Hematopoietic multipotent progenitor cell treated with erythropoietin and hydrocortisone succinate and interleukin-3 and kit ligand, for 4 days (in vitro differentiated cells): ENCODE measurements around the gene PDLIM7.
"Not testable (repeated sequence)": the region's sequence is repeated elsewhere in the genome, so short reads cannot be mapped to it uniquely, and the experiment has no call there.

Experiments
- DNase-seq: peaks from one replicate; pipeline ENCODE4 v3.0.0-alpha.2; 2015

Gene PDLIM7, protein sequence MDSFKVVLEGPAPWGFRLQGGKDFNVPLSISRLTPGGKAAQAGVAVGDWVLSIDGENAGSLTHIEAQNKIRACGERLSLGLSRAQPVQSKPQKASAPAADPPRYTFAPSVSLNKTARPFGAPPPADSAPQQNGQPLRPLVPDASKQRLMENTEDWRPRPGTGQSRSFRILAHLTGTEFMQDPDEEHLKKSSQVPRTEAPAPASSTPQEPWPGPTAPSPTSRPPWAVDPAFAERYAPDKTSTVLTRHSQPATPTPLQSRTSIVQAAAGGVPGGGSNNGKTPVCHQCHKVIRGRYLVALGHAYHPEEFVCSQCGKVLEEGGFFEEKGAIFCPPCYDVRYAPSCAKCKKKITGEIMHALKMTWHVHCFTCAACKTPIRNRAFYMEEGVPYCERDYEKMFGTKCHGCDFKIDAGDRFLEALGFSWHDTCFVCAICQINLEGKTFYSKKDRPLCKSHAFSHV

DNA sequence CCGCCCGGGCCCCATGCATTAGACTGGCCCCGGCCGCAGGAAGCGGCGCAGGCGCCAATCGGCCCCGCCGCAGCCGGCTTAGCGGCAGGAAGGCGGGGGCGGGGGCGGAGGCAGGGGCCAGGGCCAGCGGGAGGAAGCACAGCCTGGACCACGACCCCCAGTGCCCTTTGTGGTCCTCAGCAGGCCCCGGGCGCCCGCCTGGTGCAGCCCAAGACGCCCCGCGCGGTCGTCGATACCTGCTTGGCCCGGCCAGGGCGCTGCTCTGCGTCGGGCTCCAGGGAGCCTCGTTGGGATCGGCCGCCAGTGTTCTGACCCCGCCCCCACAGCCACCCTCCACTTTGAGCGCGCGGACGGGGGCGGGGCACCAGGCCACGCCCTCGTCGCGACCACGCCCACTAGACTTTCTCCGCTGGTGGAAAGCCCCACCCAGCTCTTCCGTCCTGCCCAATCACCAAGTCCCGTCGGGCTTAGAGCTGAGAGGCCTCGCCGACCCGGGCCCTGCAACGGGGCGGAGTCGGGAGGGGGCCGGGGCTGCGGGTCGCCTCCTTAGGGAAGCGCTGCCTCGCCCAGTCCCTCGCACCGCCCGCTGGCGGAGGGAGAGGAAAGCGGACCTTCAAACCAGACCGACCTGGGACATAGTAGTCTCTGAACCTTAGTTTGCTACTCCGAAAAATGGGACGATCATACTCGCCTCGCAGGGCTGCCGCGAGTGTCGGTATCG is at the start of gene PDLIM7:
TSS of gene PDLIM7 (minus strand) at position 313 of the 721 bp plus-strand sequence. CDS start 1,092 bp downstream, outside the sequence.
- peak; percentile 98 for DNase-seq

DNA sequence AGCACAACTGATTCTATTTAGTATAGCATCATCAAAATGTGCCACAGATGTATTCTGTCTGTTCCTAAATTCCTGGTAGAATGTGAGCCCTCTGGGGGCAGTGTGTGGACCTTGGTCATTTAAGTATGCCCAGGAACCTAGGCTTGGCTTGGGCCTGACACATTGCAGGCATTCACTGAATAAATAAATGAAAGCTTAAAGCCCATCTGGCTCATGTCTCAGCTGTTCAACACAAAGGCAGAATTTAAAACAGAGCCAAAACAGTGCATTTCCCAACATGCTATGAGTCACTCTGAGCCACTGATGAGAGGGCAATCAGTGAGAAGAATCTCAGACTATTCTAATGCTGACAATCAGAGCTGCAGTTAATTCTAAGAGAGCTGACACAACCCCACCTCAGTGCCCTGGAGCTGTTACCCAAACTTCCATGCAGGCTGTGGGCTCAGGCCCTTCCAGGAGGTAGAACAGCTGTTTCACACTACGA is 48.9 kb upstream of the PDLIM7 start:
- DNase-seq: peak; percentile 62

DNA sequence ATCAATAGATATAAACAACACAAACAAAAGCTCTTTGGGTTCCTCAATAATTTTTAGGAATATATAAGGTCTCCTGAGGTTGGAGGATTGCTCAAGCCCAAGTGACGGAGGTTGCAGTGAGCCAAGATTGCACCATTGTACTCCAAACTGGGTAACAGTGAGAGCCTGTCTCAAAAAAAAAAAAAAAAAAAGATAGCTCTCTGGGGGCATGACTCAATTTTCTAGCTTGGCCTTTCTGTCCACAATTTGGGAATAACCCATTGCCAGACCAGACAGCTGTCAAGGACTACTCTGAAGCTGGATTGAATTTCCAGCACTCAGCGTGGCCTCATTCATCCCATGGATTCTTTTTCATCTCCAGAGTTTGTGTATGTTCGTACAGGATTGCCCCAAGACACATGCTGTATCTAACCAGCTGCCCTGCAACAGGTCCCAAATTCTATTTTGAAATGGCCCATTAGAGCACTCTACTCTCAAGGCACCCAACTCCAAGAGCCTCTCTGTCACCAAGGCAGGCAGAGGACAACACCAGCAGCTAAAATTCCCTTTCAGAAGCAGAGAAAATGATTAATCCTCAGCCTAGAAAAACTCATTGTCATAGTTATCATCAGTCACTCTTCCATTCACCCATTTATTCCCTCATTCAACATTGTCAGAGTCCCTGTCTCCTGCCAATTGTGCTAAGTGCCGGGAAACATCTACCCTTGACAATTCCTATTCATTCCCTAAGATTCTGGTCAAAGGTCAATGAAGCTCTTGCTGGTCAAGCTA is 48.3 kb upstream of the PDLIM7 start:
- peak; percentile 71 for DNase-seq

DNA sequence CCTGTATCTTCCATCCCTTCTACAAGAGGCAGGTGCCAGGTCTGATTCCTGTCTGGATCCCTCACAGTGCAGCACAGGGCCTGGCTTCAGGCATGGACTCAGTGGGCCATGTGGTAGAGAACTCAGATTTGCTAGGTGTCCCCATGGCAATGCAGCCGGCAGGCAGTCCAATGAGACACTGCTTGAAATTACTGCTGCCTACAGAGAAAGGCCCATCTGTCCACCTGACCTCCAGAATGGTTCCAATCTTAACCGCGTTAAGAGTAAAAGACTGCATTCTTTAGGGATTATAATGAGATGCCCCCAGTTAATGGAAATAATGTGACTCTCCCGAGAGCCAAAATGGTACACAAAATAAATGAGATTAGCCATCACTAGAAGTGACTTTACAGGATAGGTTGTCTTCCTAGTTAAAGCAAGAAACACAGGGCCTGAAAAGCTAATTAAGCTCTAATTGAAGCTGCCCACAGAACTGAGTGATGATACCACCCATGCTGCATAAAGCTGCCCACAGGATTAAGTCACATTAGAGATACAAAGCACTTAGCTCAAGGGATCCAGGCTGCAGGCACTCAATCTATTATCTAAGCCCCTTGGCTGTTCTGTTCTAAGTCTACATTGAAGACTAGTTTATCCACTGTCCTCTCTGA is 45.5 kb upstream of the PDLIM7 start:
- DNase-seq: no peak

DNA sequence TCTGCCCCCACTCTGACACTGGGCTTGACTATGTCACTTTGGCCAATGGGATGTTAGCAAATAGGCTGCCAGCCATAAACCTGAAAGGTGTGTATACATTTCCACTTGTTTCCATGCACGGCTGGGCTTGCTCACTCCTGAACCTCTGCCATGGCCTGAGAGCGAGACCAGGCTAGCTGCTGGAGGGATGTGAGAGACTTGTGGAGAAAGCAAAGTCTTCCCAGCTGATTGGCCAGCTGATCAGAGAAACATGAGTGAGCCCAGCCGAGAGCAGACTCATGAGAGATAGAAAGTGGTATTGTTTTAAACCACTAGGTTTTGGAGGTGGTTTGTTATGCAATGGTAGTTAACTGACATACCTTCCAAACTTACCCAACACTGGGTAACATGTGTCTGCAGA is 43.0 kb upstream of the PDLIM7 start:
- DNase-seq: peak; percentile 28

DNA sequence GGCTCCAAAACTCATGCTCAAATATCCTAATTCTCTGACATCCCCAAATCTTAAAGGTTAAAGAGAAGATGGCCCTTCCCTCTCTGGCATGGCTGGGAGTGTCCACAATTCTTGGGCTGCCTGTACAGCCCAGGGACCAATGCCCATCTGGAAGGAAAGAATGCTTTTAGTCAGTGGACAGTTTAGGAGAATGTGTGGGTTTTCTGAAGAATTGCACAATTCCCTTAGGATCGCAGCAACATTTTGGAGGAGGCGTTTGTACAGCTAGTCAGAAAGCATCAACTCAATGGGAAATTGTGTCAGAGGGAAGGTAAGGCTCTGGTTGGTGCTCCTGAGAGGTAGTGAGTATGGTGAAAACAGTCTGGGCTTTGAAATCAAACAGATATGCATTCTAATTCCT is 42.0 kb upstream of the PDLIM7 start:
- no peak for DNase-seq

DNA sequence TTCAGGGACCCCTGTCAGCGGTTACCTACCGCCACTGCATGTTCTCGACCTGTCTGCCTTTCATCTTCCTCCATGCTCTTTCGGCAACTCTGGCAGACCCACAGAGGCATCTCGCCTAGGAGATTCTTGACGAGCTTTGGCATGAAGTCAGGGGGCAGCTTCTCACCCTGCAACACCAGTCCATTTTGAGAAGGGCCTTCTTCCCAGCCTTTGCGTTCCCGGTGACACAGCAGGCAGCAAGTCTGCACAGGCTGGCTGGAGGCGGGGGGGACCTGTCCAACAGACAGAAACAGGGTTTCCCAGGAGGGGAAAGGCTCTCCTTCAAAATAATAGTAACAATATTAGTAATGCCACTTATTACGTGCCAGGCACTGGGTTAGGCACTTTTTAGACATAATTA is 41.5 kb upstream of the PDLIM7 start:
- DNase-seq: no peak

DNA sequence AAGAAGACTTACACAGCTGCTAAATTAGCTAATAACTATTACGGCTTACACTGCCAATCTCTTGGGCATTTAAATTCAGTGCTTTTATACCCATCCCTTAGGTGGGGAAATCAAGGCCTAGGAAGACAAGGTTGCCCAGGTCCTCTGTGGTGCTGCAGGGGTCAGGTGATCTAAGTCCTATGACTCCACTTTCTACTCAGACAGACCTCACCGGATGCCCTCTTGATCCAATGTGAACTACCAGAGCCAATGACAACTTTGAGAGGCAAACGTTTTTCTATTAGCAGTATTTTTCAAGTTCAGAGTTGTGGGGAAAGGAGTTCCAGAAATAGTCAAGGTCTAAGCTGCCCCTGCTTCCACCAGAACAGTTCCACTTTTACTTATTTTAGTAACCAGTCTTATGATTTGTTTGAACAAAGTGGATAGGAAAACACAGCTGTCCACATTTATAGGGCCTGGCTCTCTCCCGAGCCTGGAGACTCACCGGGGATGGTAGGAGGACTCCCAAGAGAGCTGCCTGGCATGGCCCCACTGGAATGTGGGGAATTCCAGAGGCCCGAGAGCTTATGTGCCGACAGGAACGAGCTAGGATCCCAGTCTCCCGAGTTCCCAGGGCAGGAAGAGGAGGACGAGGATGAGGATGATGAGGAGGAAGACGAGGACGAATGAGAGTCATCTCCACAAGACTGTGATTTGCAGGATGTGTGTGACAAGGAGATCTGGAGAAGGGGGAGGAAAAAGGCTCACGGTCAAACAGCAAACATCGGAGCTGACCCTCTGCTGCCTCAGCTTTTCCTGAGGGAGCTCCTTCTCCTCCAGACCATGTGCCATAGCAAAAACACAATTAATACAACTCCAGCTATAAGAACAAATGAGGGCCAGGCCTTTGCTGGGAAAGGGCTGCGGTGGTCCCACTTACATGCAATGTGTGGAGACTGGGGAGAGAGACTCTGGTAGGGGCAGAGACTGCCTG is 40.3 kb upstream of the PDLIM7 start:
- DNase-seq: no peak

DNA sequence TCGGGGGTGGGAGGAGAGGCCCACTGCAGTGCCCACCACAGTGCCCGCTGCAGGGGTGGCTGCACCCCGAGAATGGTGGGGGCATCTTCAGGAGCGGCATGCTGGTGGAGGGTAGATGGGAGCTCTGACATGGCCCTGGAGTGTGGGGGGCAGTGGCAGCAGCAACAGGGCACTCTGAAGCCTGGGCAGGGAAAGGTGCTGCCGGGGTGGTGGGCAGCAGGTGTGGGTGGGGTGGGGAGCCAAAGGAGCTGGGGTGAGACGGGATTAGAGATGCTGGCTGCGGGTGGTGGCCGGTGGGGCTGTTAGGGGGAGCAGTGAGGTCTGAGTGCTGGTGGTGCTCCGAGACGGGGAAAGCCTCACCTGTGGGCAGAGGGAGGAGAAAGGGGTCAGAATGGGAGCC is 39.0 kb upstream of the PDLIM7 start:
- no peak for DNase-seq

DNA sequence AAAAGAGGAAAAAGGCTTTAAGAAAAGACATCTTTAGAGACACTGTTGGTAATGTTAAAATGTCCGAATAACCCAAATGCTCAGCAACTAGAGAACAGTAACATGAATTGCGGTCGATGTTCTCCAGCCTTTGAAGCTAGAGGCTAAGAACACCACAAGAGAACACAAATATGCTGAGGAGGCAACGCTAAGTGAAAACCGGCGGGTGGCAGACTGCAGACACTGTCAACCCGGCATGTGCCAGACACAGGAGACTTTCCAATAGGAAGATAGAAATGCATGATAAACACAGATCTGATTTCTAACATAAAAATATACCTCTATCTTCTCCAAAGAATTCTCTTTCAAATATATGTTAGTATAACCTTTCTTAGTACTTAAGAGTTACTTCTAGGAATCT is 37.7 kb upstream of the PDLIM7 start:
- no peak for DNase-seq

DNA sequence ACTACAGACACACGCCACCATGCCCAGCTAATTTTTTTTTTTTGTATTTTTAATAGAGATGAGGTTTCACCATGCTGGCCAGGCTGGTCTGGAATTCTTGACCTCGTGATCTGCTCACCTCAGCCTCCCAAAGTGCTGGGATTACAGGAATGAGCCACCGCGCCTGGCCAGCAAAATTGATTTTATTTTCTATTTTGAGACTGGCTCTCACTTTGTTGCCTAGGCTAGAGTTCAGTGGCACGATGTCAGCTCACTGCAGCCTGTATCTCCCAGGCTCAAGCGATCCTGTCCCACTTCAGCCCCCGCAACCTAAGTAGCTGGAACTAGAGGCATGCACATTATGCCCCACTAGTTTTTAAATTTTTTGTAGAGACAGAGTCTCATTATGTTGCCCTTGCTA is 37.0 kb upstream of the PDLIM7 start:
- not testable (repeated sequence) for DNase-seq

DNA sequence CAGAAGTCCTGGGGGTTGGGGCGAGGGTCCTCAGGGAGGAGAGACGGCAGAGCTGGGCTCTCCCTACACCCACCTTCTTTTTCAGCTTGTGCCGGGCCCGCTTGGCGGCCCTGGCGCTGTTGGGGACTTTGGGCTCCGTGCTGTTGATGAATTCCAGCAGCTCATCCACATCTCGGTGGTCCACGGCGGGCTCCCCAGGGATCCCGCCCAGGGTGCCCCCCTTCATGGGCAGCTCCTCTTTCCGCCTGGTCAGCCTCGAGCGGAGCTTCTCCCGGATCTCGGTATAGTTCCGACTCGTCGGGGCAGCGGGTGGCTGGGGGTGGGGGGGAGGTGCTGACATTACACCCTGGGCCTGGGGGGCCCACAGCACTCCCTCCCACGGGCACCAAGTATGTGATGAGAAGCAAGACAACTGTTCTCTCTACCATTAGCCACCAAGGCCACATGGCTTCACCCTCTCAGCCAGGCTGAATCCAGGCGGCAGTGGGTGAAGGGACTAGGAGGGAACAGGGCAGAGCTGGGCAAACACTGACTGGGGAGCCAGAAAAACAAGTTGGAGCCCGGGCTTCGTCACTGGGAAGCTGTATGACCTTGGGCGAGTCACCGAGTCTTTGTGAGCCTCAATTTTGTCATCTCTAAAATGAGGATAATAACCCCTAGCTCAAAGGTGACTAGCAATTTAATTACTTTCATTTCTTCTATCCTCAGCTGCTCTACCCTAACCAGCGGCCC is 34.0 kb upstream of the PDLIM7 start:
- DNase-seq: no peak

DNA sequence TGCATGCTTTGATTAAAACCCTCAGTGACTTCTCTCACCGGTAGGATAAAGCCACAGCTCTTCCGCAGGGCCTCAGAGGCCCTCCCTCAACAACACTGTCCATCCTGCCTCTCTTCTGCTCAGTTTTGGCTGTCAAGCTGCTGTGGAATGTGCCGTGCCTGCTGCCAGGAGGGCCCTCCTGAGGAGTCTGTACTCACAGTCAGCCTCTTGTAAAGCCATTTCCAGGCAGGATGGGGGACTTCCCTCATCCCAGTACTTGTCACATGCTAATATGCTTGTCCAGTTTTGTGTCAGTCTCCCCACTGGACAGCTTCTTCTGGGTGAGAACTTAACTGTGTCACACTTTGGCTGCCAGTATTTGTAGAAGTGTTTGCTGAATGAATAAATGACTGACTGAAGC is 33.2 kb upstream of the PDLIM7 start:
- no peak for DNase-seq

DNA sequence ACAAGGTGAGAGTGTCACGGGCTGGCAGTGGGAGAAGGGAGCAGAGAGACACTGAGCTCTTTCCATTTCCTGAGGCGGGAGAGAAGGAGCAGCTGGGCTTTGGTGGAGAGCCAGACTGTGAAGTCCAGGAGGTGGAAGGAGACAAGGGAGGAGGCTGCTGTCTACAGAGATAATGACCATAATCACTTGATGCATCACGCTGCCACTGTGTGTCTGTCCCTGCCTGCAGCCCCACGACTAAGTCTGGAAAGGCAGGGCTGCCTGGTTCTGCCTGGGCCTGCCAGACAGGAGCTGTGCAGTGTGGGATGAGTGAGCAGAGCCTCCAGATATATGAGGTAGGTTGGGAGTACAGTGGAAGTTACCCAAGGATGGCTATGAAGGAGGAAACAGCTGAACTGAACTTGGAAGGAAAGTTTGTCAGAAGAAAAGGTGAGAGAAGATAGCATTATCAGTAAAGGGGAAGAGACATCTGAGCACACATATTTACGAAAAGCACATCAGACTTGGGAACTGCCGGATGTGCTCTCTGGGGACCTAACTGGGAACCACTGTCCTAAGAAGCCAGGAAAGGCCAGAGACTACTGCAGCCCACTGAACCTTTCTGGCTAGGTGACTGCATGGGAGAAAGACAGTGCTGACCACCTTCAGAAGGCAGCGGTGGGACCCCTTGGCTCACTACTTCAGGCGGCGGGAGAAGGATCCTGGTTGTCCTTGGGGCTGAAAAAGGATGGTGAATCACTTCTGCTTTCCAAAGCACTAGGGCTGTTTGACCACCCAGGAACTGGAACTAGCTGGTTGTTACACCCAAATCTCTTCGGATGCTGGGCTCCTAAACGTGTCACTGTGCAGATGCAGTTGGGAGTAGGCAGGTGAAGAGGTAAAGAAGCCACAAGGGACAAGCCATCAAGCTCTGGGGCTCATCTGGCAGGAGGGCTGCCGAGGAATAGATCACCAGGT is 32.1 kb upstream of the PDLIM7 start:
- peak; percentile 54 for DNase-seq

DNA sequence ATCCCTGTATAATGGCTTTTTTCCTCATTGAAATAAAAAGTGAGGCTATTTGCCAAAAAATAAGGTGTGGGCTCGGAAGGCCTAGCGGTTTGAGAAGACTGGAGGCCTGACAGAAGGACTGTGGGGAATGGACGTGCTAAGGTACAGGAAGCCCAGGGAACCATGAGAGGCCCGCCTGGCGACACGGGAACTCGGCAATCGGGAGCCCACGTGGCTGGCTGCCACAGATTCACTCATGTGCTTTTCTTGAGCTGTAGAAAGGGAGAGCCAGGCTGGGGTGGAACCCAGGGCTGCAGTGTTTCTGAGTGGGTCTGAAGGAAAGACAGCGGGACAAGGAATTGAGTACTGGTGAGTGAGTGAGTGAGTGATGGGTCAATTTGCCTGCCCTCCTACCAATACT is 31.2 kb upstream of the PDLIM7 start:
- no peak for DNase-seq

DNA sequence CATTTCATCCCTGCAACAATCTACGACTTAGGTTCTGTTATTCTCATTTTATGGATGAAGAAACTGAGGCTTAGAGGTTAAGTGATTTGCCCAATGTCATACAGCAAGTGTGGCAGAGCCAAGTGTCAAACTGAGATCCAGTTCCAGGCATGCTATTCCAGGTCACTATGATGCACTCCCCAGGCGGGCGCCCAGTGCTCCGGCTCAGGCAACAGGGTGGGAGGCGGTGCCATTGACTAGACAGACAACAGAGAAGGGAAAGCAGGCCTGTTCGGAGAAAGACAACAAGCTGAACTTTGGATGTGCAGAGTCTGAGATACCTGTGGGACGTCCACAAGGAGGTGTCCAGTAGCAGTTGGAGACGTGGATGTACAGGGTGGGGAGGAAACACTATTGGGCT is 30.2 kb upstream of the PDLIM7 start:
- no peak for DNase-seq

DNA sequence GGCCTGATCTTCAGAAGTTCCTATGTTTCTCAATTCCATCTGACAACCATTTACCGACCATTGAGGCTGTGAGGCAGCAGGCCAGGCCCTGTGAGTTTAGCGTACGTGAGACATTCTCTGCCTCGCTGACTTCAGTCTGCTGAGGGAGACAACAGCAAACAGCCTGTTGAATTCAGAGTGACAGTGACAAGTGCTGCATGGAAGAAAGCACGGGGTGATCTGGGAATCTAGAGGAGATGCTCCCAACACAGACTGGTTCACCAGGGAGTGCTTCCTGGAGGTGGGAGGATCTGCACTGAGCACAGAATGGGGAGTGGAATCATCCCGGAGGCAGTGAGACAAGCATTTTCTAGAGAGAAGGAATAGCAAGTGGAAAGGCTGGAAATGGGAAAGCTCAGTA is 29.4 kb upstream of the PDLIM7 start:
- DNase-seq: no peak

DNA sequence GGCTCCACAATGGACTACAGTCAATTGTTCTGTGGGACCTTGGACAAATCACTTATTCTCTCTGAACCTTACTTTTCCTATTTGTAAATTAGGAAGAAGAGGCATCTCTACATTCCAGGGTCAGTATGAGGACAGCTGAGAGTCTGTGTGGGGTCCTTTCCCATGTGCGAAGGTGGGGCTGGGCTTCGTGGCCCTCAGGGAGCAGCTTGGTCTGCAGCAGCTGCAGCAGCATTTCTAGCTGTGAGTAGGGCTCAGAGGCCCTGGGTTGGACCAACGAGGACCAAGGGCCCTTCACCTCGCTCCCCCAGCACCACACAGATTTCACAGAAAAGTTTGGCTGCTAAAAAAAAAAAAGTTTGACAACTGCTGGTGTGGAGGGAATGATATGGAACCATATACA is 28.8 kb upstream of the PDLIM7 start:
- no peak for DNase-seq

DNA sequence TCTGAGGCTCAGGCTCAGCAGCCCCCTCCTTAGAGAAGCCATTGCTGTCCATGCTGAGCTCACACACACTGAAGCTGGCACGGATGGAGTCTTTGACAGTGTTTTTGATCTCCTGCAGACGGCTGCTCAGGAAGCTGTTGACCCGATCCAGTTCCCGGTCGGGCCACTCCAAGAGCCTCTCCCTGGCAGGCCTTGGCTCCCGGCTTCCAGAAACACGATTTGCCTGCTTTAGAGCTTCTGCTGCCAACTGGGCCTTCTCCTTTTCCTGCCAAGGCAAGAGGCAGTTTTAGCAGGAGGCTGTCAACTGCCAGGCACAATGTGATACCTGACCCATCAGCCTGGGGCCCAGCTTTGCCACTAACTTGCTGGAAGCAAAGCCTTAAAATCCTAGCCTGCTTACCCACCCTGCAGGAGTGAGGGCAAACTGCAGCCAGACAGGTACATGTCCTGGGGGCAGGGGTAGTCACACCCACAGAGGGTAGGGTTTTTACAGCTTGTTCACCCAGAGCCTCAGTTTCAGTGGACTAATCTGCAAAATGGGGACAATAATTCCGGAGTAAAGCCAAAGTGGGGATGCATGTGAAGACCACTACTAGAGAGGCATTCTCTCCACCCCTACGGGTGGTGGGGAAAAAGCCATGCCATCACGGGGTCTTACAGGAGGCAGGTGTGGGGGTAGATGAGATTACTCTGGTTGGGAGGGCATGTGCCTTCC is 27.7 kb upstream of the PDLIM7 start:
- DNase-seq: no peak
